ENCODE results near the gene SERPINI2. TPM values are rescaled to one million over a fixed set of nuclear protein-coding genes. Genes with fewer than 3 reads are reported as not detected.
"Not testable (repeated sequence)": the region's sequence is repeated elsewhere in the genome, so short reads cannot be mapped to it uniquely, and the experiment has no call there.

Gene SERPINI2
- total and polyA plus RNA-seq, 5 donors from 2014 or later, result not detected

DNA sequence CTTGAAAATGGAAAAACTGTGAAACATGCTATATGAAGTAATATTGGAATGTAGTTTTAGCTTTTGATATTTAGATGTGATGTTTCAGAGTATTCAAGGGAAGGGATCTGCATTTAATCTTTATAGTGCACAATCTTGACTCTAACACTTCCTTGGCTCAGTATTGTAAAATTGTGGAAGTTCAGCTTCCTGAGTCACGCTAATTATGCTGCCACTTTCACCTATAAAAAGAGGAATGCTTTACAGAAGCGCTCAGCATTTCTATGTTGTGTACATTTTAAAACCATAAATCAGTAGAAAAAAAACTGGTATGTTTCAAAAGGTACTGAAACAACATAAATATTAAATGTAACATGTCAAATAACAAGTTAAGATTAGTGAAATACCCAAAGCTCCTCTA, 32.6 kb downstream of the SERPINI2 start:
- no peaks in the 10 kb centered on the region for H3K4me1 ChIP-seq (ENCODE audit: control insufficient read depth, insufficient read depth, low read length, poor library complexity, severe bottlenecking)
- no peaks in the 10 kb centered on the region for H3K9me3 ChIP-seq (ENCODE audit: control insufficient read depth in 2 of 2, low read length in 2 of 2)
- no peaks in the 10 kb centered on the region for H3K36me3 ChIP-seq (ENCODE audit: control insufficient read depth, insufficient read depth, low read length)
- H3K4me1 Mint-ChIP-seq, result no peaks in the 10 kb centered on the region
- no peak overlapping the region for H3K27ac Mint-ChIP-seq
- no peaks in the 10 kb centered on the region for H3K27me3 ChIP-seq (ENCODE audit: control insufficient read depth, insufficient read depth, low read length)
- no peak overlapping the region for H3K4me3 ChIP-seq (ENCODE audit: low read depth, low read length)
- H3K9me3 Mint-ChIP-seq, result peaks cover 0 to 1% (median 0%) of the 10 kb centered on the region in 7 donors
- DNase-seq (no peak), ATAC-seq (ENCODE audit: low read depth in 2 of 2) (no peak)
- no peak overlapping the region for H3K4me3 Mint-ChIP-seq
- H3K36me3 Mint-ChIP-seq, result no peaks in the 10 kb centered on the region
- peaks cover 4% of the 10 kb centered on the region for H3K27me3 Mint-ChIP-seq
- no peak overlapping the region for H3K27ac ChIP-seq (ENCODE audit: insufficient read depth, low read length, poor library complexity, severe bottlenecking)

- H3K4me3 Mint-ChIP-seq, result no peak overlapping the region
- no peaks in the 10 kb centered on the region for H3K36me3 Mint-ChIP-seq
- no peak for DNase-seq
- H3K27me3 Mint-ChIP-seq, result peaks cover 4% of the 10 kb centered on the region
- H3K36me3 ChIP-seq (ENCODE audit: control insufficient read depth, insufficient read depth, low read length), result no peaks in the 10 kb centered on the region
- H3K9me3 ChIP-seq (ENCODE audit: control insufficient read depth in 2 of 2, low read length in 2 of 2), result no peaks in the 10 kb centered on the region
- no peak overlapping the region for H3K27ac ChIP-seq (ENCODE audit: insufficient read depth, low read length, poor library complexity, severe bottlenecking)
- no peaks in the 10 kb centered on the region for H3K4me1 Mint-ChIP-seq
- H3K9me3 Mint-ChIP-seq, result peaks cover 0 to 1% (median 0%) of the 10 kb centered on the region in 7 donors
- no peak overlapping the region for H3K4me3 ChIP-seq (ENCODE audit: low read depth, low read length)
- H3K4me1 ChIP-seq (ENCODE audit: control insufficient read depth, insufficient read depth, low read length, poor library complexity, severe bottlenecking), result no peaks in the 10 kb centered on the region
- ATAC-seq (ENCODE audit: low read depth in 2 of 2), result no peak
- no peak overlapping the region for H3K27ac Mint-ChIP-seq
- H3K27me3 ChIP-seq (ENCODE audit: control insufficient read depth, insufficient read depth, low read length), result no peaks in the 10 kb centered on the region
Observed at GRCh38 chr3:167437428-167438139, 36.3 kb downstream of the SERPINI2 start.

DNA sequence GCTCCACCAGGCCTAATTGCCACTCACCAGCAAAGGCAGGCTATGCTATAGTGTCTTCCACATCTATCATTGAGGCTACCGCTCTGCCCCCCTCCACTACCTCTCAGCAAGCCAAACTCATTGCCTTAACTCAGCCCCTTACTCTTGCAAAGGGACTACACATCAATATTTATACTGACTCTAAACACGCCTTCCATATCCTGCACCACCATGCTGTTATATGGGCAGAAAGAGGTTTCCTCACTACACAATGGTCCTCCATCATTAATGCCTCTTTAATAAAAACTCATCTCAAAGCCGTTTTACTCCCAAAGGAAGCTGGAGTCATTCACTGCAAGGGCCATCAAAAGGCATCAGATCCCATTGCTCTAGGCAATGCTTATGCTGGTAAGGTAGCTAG, 46.9 kb downstream of the SERPINI2 start:
- not testable (repeated sequence) for H3K36me3 ChIP-seq (ENCODE audit: control insufficient read depth, insufficient read depth, low read length); H3K4me1 Mint-ChIP-seq; H3K27ac ChIP-seq (ENCODE audit: insufficient read depth, low read length, poor library complexity, severe bottlenecking); H3K4me1 ChIP-seq (ENCODE audit: control insufficient read depth, insufficient read depth, low read length, poor library complexity, severe bottlenecking); DNase-seq; H3K27me3 ChIP-seq (ENCODE audit: control insufficient read depth, insufficient read depth, low read length); H3K4me3 ChIP-seq (ENCODE audit: low read depth, low read length); ATAC-seq (ENCODE audit: low read depth in 2 of 2); H3K27me3 Mint-ChIP-seq; H3K9me3 Mint-ChIP-seq; H3K9me3 ChIP-seq (ENCODE audit: control insufficient read depth in 2 of 2, low read length in 2 of 2); H3K36me3 Mint-ChIP-seq; H3K27ac Mint-ChIP-seq; H3K4me3 Mint-ChIP-seq

DNA sequence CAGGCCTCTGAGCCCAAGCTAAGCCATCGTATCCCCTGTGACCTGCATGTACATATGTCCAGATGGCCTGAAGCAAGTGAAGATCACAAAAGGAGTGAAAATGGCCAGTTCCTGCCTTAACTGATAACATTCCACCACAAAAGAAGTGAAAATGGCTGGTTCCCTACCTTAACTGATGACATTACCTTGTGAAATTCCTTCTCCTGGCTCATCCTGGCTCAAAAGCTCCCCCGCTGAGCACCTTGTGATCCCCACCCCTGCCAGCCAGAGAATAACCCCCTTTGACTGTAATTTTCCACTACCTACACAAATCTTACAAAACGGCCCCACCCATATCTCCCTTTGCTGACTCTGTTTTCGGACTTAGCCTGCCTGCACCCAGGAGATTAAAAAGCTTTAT, 51.4 kb downstream of the SERPINI2 start:
- H3K27ac ChIP-seq (ENCODE audit: insufficient read depth, low read length, poor library complexity, severe bottlenecking); H3K4me3 ChIP-seq (ENCODE audit: low read depth, low read length); H3K4me3 Mint-ChIP-seq; ATAC-seq (ENCODE audit: low read depth in 2 of 2); H3K4me1 Mint-ChIP-seq; H3K27me3 Mint-ChIP-seq; H3K9me3 Mint-ChIP-seq; H3K27ac Mint-ChIP-seq; H3K4me1 ChIP-seq (ENCODE audit: control insufficient read depth, insufficient read depth, low read length, poor library complexity, severe bottlenecking); H3K27me3 ChIP-seq (ENCODE audit: control insufficient read depth, insufficient read depth, low read length); H3K36me3 ChIP-seq (ENCODE audit: control insufficient read depth, insufficient read depth, low read length); H3K36me3 Mint-ChIP-seq; DNase-seq; H3K9me3 ChIP-seq (ENCODE audit: control insufficient read depth in 2 of 2, low read length in 2 of 2): not testable (repeated sequence)

GRCh38 chr3:167409611-167410010, 64.2 kb downstream of the SERPINI2 start:
- no peaks in the 10 kb centered on the region for H3K27me3 ChIP-seq (ENCODE audit: control insufficient read depth, insufficient read depth, low read length)
- H3K4me3 ChIP-seq (ENCODE audit: low read depth, low read length), result no peak overlapping the region
- H3K4me1 ChIP-seq (ENCODE audit: control insufficient read depth, insufficient read depth, low read length, poor library complexity, severe bottlenecking), result no peaks in the 10 kb centered on the region
- Mint-ChIP-seq H3K4me3 (no peak overlapping the region), H3K27me3 (no peaks in the 10 kb centered on the region), H3K27ac (no peak overlapping the region), H3K9me3 (peaks cover 0 to 3% (median 0%) of the 10 kb centered on the region in 7 donors), H3K4me1 (no peaks in the 10 kb centered on the region), H3K36me3 (no peaks in the 10 kb centered on the region)
- no peaks in the 10 kb centered on the region for H3K9me3 ChIP-seq (ENCODE audit: control insufficient read depth in 2 of 2, low read length in 2 of 2)
- no peak for ATAC-seq (ENCODE audit: low read depth in 2 of 2)
- DNase-seq, result no peak
- no peak overlapping the region for H3K27ac ChIP-seq (ENCODE audit: insufficient read depth, low read length, poor library complexity, severe bottlenecking)
- H3K36me3 ChIP-seq (ENCODE audit: control insufficient read depth, insufficient read depth, low read length), result no peaks in the 10 kb centered on the region

- no peaks in the 10 kb centered on the region for H3K36me3 ChIP-seq (ENCODE audit: control insufficient read depth, insufficient read depth, low read length)
- H3K4me3 ChIP-seq (ENCODE audit: low read depth, low read length), result no peak overlapping the region
- no peak overlapping the region for H3K4me3 Mint-ChIP-seq
- no peaks in the 10 kb centered on the region for H3K4me1 Mint-ChIP-seq
- DNase-seq (peak in 1 of 3 donors; percentile 8), ATAC-seq (ENCODE audit: low read depth in 2 of 2) (no peak)
- no peak overlapping the region for H3K27ac ChIP-seq (ENCODE audit: insufficient read depth, low read length, poor library complexity, severe bottlenecking)
- peaks cover 0 to 1% (median 0%) of the 10 kb centered on the region in 7 donors for H3K9me3 Mint-ChIP-seq
- H3K27me3 Mint-ChIP-seq, result no peaks in the 10 kb centered on the region
- H3K9me3 ChIP-seq (ENCODE audit: control insufficient read depth in 2 of 2, low read length in 2 of 2), result no peaks in the 10 kb centered on the region
- H3K27ac Mint-ChIP-seq, result no peak overlapping the region
- H3K27me3 ChIP-seq (ENCODE audit: control insufficient read depth, insufficient read depth, low read length), result no peaks in the 10 kb centered on the region
- H3K36me3 Mint-ChIP-seq, result no peaks in the 10 kb centered on the region
- H3K4me1 ChIP-seq (ENCODE audit: control insufficient read depth, insufficient read depth, low read length, poor library complexity, severe bottlenecking), result no peaks in the 10 kb centered on the region
Observed at GRCh38 chr3:167406876-167407492, 66.9 kb downstream of the SERPINI2 start.

DNA sequence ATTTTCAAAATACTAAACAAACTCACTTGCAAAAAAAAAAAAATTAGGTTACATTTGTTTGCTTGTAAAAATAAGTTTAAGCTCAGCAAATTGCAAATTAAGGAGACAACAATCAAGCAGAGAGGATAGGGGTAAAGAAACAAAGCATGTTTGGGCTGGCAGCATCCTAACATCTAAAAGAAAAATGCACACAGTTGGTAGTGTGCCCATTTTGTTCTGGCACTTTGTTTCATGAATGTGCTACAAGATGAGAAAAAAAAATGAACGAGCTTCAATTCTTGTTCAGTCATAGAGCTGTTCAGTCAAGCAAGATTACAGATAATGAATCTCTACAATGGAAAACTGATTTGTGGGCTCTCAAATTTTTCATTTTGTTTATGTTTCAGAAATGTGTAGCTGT, 76.0 kb downstream of the SERPINI2 start:
- no peak for ATAC-seq (ENCODE audit: low read depth in 2 of 2)
- no peaks in the 10 kb centered on the region for H3K4me1 ChIP-seq (ENCODE audit: control insufficient read depth, insufficient read depth, low read length, poor library complexity, severe bottlenecking)
- Mint-ChIP-seq H3K27me3 (no peaks in the 10 kb centered on the region), H3K27ac (no peak overlapping the region), H3K9me3 (no peaks in the 10 kb centered on the region), H3K4me1 (no peaks in the 10 kb centered on the region), H3K36me3 (no peaks in the 10 kb centered on the region), H3K4me3 (no peak overlapping the region)
- H3K27ac ChIP-seq (ENCODE audit: insufficient read depth, low read length, poor library complexity, severe bottlenecking), result no peak overlapping the region
- no peak overlapping the region for H3K4me3 ChIP-seq (ENCODE audit: low read depth, low read length)
- H3K9me3 ChIP-seq (ENCODE audit: control insufficient read depth in 2 of 2, low read length in 2 of 2), result no peaks in the 10 kb centered on the region
- DNase-seq, result no peak
- H3K27me3 ChIP-seq (ENCODE audit: control insufficient read depth, insufficient read depth, low read length), result no peaks in the 10 kb centered on the region
- H3K36me3 ChIP-seq (ENCODE audit: control insufficient read depth, insufficient read depth, low read length), result no peaks in the 10 kb centered on the region

DNA sequence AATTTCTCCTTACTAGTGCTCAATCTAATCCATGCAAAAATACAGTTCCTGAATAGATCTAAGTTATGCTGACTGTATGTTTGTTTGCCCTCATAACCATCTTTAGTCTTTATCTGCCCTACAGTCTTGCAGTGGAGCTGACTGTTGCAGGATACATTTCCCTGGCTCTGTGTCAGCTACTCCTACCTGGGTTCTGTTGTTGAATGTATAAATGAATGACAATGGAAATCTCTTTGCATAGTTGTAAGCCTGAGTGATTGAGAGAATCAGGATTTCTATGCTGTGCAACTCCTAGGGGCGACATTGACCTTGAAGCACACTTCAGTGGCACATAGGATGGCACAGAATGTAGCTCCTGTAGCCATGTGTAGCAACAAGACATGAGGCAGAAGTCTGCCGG, 77.8 kb downstream of the SERPINI2 start:
- no peak overlapping the region for H3K27ac ChIP-seq (ENCODE audit: insufficient read depth, low read length, poor library complexity, severe bottlenecking)
- H3K36me3 Mint-ChIP-seq, result no peaks in the 10 kb centered on the region

More for the DNA sequence above, 77.8 kb downstream of the SERPINI2 start:
- no peaks in the 10 kb centered on the region for H3K9me3 Mint-ChIP-seq
- H3K4me3 Mint-ChIP-seq, result no peak overlapping the region
- H3K4me1 Mint-ChIP-seq, result no peaks in the 10 kb centered on the region
- H3K9me3 ChIP-seq (ENCODE audit: control insufficient read depth in 2 of 2, low read length in 2 of 2), result no peaks in the 10 kb centered on the region
- H3K4me1 ChIP-seq (ENCODE audit: control insufficient read depth, insufficient read depth, low read length, poor library complexity, severe bottlenecking), result no peaks in the 10 kb centered on the region
- no peak overlapping the region for H3K4me3 ChIP-seq (ENCODE audit: low read depth, low read length)
- no peak for DNase-seq
- ATAC-seq (ENCODE audit: low read depth in 2 of 2), result no peak
- no peaks in the 10 kb centered on the region for H3K27me3 Mint-ChIP-seq
- no peak overlapping the region for H3K27ac Mint-ChIP-seq
- H3K27me3 ChIP-seq (ENCODE audit: control insufficient read depth, insufficient read depth, low read length), result no peaks in the 10 kb centered on the region
- no peaks in the 10 kb centered on the region for H3K36me3 ChIP-seq (ENCODE audit: control insufficient read depth, insufficient read depth, low read length)
